Osteoblast (primary cell): Measurements from ENCODE around the gene ZCCHC2. TPM values are rescaled to one million over a fixed set of nuclear protein-coding genes. Genes with fewer than 3 reads are reported as not detected.

Experiments used
- DNase-seq: peaks from one replicate; pipeline ENCODE4 v3.0.0; 2011; ENCODE audit warnings: low spot score, mixed read lengths; ENCODE audit not compliant: insufficient read length; ENCODE audit errors: missing footprints
- H2AFZ ChIP-seq: 2 replicates; pipeline ENCODE4 v1.6.0; 2011; ENCODE audit warnings: mild to moderate bottlenecking, low read length
- H3K27ac ChIP-seq: 2 replicates; pipeline ENCODE4 v1.5.1; 2011; ENCODE audit warnings: mild to moderate bottlenecking, low read depth, low read length, moderate library complexity
- H3K27me3 ChIP-seq: 2 replicates; pipeline ENCODE4 v1.6.0; 2012; ENCODE audit warnings: mild to moderate bottlenecking, control low read depth, inconsistent platforms, low read length, moderate library complexity; ENCODE audit not compliant: insufficient read depth
- H3K36me3 ChIP-seq: 2 replicates; pipeline ENCODE4 v1.5.1; 2011; ENCODE audit warnings: mild to moderate bottlenecking, low read length, control low read depth, moderate library complexity; ENCODE audit not compliant: insufficient read depth
- H3K4me1 ChIP-seq: 2 replicates; pipeline ENCODE4 v1.5.1; 2011; ENCODE audit warnings: mild to moderate bottlenecking, low read length, control low read depth, moderate library complexity; ENCODE audit not compliant: insufficient read depth
- H3K4me2 ChIP-seq: 2 replicates; pipeline ENCODE4 v1.6.0; 2011; ENCODE audit warnings: mild to moderate bottlenecking, low read length; ENCODE audit not compliant: insufficient read depth
- H3K4me3 ChIP-seq: fragments of 200-600 bp; sonication (generic); 3 replicates; pipeline ENCODE4 v1.5.1; 2012; ENCODE audit warnings: mild to moderate bottlenecking, low read length, inconsistent platforms; ENCODE audit not compliant: insufficient read depth
- H3K79me2 ChIP-seq: 2 replicates; pipeline ENCODE4 v1.6.0; 2012; ENCODE audit warnings: mild to moderate bottlenecking, low read length, control low read depth, inconsistent platforms; ENCODE audit not compliant: insufficient read depth
- H3K9me3 ChIP-seq: 2 replicates; pipeline ENCODE4 v1.5.1; 2011; ENCODE audit warnings: low read depth, low read length, control low read depth
- H4K20me1 ChIP-seq: 2 replicates; pipeline ENCODE4 v1.6.0; 2012; ENCODE audit warnings: mild to moderate bottlenecking, low read length, control low read depth; ENCODE audit not compliant: insufficient read depth
- total RNA-seq: library from RNA; depleted of rRNA; stranded (reverse); fragments of >200 nt; gene quantifications from 2 replicates; pipeline ENCODE4 v1.2.3, GENCODE V29; 2012
- TF ChIP-seq, protein P1 (sequence below): IDR thresholded peaks from 2 replicates; pipeline ENCODE4 v1.5.1; 2011; ENCODE audit warnings: mild to moderate bottlenecking, low read depth, low read length, moderate library complexity; ENCODE audit errors: extremely low read depth

The ZCCHC2 gene
- total RNA-seq, 1 donor, result 10.1 TPM

DNA sequence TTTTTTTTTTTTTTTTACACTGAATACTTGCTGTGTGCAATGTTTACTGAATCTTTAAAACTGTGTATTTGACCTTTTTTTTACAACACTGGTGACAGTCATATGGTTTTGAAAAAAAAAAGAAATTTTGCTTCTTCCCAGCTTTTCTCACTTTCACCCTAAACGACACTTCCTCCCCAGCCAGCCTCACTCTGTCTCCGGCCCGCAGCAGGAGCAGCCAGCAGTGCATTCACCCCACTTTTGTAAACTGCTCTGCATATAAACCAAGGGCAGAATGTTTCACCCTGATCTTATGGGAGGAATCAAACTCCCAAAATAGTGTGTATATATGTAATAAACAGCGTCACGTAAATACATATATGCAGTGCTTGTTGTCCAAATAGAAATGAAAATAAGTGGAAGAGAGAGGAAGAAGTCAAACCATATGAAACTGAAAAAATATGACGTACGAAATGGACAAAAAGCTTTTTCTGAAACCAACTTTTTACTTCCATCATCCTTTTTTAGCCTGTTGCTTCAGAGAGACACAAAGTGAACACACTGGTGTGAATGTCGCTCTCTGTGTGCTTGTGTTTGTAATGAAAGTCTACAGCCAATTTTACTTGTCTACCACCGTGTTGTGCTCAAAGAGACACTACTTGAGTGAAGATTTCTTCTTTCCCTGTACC, 54.2 kb downstream of the ZCCHC2 start:
- H3K79me2 ChIP-seq, result no peaks in the 10 kb centered on the region
- no peaks in the 10 kb centered on the region for H3K27me3 ChIP-seq
- TF ChIP-seq, protein P1, sequence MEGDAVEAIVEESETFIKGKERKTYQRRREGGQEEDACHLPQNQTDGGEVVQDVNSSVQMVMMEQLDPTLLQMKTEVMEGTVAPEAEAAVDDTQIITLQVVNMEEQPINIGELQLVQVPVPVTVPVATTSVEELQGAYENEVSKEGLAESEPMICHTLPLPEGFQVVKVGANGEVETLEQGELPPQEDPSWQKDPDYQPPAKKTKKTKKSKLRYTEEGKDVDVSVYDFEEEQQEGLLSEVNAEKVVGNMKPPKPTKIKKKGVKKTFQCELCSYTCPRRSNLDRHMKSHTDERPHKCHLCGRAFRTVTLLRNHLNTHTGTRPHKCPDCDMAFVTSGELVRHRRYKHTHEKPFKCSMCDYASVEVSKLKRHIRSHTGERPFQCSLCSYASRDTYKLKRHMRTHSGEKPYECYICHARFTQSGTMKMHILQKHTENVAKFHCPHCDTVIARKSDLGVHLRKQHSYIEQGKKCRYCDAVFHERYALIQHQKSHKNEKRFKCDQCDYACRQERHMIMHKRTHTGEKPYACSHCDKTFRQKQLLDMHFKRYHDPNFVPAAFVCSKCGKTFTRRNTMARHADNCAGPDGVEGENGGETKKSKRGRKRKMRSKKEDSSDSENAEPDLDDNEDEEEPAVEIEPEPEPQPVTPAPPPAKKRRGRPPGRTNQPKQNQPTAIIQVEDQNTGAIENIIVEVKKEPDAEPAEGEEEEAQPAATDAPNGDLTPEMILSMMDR, result no peak
- no peak overlapping the region for H3K4me3 ChIP-seq
- H3K4me1 ChIP-seq, result no peaks in the 10 kb centered on the region
- H4K20me1 ChIP-seq, result no peaks in the 10 kb centered on the region
- DNase-seq, result no peak
- peaks cover 15% of the 10 kb centered on the region for H3K36me3 ChIP-seq
- no peak overlapping the region for H3K4me2 ChIP-seq
- H3K9me3 ChIP-seq, result no peaks in the 10 kb centered on the region
- no peak overlapping the region for H3K27ac ChIP-seq
- H2AFZ ChIP-seq, result no peak overlapping the region

DNA sequence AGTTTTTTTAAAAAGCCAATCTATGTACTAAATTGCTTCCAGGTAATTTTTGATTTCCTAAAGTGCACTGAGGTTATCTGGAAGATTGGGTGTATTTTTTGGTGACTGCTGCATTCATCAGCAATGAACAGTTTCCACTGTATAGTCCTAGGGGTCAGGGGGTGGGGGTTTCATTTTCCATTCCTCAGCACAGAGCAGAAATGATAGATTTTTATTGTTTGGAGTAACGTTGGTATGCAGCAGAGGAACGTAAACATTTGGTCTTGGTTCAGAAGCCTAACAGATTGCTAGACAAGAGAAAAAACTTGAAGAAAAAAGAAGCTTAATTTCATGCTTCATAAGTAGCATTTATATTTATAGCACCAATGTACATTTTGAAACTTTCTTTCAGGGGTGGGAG, 54.9 kb downstream of the ZCCHC2 start:
- H2AFZ ChIP-seq, result no peak overlapping the region
- peaks cover 15% of the 10 kb centered on the region for H3K36me3 ChIP-seq
- H3K27ac ChIP-seq, result no peak overlapping the region
- TF ChIP-seq, protein P1, result no peak
- H3K4me3 ChIP-seq, result no peak overlapping the region
- H3K79me2 ChIP-seq, result no peaks in the 10 kb centered on the region
- no peaks in the 10 kb centered on the region for H3K4me1 ChIP-seq
- H3K27me3 ChIP-seq, result no peaks in the 10 kb centered on the region
- H3K4me2 ChIP-seq, result no peak overlapping the region
- no peaks in the 10 kb centered on the region for H3K9me3 ChIP-seq
- DNase-seq, result no peak
- no peaks in the 10 kb centered on the region for H4K20me1 ChIP-seq

DNA sequence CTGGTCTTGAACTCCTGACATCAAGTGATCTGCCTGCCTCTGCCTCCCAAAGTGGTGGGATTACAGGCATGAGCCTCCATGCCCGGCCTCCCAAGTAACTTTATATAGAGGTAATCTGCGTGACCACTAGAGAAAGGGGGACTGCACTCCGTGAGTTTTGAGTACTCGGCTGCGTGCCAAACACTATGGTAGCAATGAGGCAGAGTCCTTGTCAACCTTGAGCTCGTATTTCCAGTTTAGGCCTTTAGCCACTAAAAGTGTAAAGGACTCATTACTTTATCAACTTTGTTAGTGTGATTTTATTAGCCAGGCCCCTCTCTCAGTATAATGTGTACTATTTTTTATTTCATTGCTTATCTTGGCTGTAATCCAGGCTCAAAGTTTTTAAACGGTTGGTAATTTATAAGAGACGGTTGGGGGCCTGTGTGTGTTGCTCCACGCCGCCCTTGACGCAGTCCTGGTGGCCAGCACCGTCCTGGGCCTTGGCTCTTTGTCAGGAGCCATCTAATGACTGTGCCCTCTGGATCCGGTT, 56.2 kb downstream of the ZCCHC2 start:
- no peaks in the 10 kb centered on the region for H3K27me3 ChIP-seq
- DNase-seq, result no peak
- H3K4me1 ChIP-seq, result peaks cover 2% of the 10 kb centered on the region
- TF ChIP-seq, protein P1, result no peak
- H3K27ac ChIP-seq, result no peak overlapping the region
- no peak overlapping the region for H3K4me3 ChIP-seq
- H4K20me1 ChIP-seq, result peaks cover 3% of the 10 kb centered on the region
- H3K9me3 ChIP-seq, result no peaks in the 10 kb centered on the region
- H3K4me2 ChIP-seq, result no peak overlapping the region
- H2AFZ ChIP-seq, result no peak overlapping the region
- peaks cover 15% of the 10 kb centered on the region for H3K36me3 ChIP-seq
- H3K79me2 ChIP-seq, result no peaks in the 10 kb centered on the region

DNA sequence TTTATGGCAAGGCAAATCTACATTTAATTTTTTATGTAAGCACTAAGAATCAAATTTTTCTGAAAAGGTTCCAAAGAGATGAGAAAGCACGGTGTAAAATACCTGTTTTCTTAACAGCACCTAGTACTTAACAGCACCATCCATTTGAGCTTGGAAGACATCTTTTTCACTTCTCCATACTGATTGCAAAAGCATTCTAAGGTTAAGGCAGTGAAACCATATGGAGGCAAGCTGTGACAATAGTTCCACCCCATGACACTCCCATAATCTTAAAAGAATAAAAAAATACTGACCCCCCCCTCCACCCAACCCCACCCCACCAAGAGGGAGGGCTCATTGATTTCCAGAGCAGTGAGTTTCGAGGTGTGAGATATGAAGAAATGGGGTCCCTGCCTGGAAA, 60.6 kb downstream of the ZCCHC2 start:
- no peak overlapping the region for H3K4me2 ChIP-seq
- H3K4me1 ChIP-seq, result peaks cover 4% of the 10 kb centered on the region
- H3K36me3 ChIP-seq, result no peaks in the 10 kb centered on the region
- no peaks in the 10 kb centered on the region for H3K27me3 ChIP-seq
- no peak overlapping the region for H3K27ac ChIP-seq
- H3K4me3 ChIP-seq, result no peak overlapping the region
- no peak for DNase-seq
- H4K20me1 ChIP-seq, result peaks cover 3% of the 10 kb centered on the region
- no peak overlapping the region for H2AFZ ChIP-seq
- TF ChIP-seq, protein P1, result no peak
- no peaks in the 10 kb centered on the region for H3K79me2 ChIP-seq
- H3K9me3 ChIP-seq, result no peaks in the 10 kb centered on the region
